Sciatic nerve (tissue), 2 donors: ENCODE measurements around the gene PBX2. TPM values are rescaled to one million over a fixed set of nuclear protein-coding genes. Genes with fewer than 3 reads are reported as not detected.

Experiments used
- ATAC-seq: fragments of 200-7000 bp; cut with Tn5 transposase; one replicate; pipeline ENCODE4 v1.9.1; 2020; ENCODE audit warnings: mild to moderate bottlenecking, moderate library complexity
- DNase-seq: peaks from one replicate; pipeline ENCODE4 v3.0.0-alpha.2; 2020; ENCODE audit warnings: low spot score
- intact Hi-C: fragments of 100-400 bp; cut with DNase I; formaldehyde crosslinking; loops from one replicate; pipeline ENCODE4 v1.14.2; 2022
- total RNA-seq: library from RNA; stranded (reverse); fragmentation: NEBNext Ultra II Directional; extraction: Animal tissue kit (Norgen Biotek cat#: 25700); gene quantifications from one replicate; pipeline ENCODE4 v1.2.1, GENCODE V29; 2021
- donor health status: DM: no; HTN: no; CAD: no.
- donor health status: DM: no; HTN: no; CAD: no.

The PBX2 gene
- total RNA-seq, 1 donor from 2014 or later, result 97.7 TPM

DNA sequence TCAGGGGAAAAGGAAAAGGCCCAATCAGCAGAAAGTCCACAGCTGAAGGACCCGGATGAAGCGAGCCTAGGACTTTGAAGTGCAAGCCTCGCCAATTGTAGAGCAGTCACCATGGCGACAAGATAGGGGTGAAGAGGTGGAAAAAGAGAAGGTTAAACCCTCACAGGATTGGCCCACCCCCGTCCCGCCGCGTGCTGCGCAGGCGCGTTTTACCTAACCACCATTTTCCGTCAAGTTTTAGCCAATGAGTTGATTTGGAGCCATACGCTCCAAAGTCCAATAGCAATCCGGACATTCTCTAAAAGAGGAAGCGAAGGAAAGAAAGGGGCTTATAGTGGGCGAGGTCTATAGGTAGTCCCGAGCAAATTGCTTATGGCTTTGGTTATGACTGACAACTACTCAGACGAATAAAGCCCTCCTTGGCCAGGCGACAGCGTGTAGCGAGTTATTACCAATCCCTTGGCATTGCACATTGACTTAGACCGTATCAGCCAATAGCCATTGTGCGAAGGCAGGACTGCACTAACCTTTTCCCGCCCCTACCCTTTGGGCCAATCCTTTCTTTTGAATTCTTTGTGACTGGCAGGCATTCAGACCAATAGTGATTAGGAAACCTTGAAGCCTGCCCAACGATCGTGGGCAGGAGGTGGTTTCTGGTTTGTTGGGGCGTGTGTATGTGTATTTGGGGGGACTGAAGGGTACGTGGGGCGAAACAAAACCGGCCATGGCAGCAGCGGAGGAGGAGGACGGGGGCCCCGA, 12.0 kb downstream of the PBX2 start, which contains the start of gene RNF5:
Gene RNF5, plus strand, starts transcription at position 618 of the 759 bp plus-strand sequence. Its CDS starts 107 bp downstream, at position 725.
- ATAC-seq (peak; percentile 90), DNase-seq (peak; percentile 97)
- intact Hi-C loops, result no loop called here

DNA sequence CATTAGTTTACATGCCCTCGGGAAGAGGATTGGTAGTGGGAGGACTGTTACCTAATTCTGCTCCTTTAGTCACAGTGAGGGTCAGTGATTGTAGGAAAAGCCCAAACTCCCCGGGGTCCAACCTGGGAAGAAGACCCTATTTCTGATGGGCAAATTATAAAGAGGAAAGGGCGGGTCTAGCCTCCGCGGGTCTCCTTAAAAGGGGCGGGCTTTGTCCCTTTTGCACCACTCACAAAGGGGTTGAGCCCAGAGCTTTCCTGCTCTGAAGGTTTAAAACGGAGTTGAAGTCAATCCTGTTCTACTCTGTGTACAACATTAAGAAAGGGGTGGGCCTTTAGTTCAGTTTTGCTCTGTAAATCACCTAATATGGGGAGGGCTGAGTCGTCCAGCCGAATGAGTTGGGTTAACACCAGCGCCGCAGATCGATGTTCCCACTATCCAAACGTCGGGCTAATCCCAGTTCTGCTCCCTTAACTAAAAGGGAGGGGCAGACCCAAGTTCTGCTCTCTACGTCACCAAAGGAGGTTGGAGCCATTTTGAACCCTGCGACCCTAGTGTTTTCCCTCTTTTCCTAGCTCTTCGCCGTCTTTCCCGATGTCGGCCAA, 12.7 kb downstream of the PBX2 start:
- intact Hi-C loops, result no loop called here
- peak; percentile 33 for ATAC-seq
- DNase-seq, result no peak

DNA sequence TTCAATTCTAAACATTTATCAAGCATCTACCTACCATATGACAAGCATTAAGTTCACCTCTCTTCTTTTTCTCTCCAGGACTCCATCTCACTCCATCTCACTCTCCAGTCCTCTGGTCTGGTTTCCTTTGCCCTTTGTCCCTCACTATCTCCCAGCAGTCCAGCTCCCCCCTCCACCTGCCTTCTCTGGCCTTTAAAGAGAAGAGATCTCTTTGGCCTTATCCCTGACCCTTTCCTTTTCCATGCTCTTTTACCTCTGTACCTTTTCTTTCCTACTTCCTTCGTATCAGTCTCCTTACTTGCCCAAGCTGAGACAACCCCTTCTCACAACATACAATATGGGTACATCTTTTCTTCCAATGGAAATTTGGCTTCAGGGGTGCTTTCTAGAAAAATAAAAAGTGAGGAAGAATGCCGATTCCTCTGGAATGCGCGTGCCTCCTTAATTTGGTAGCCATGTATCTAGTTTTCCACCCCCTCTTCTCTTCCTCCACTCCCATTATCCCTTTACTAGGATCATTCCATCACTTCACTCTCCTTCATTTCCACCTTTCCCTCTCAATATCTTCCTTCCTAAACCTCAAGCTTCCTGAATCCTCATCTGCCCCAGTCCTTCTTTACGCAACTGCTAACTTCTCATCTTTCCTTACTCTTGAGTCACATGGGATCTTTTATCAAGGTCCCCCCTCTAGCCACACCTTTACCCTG, 13.4 kb downstream of the PBX2 start:
- ATAC-seq (peak; percentile 1), DNase-seq (no peak)
- intact Hi-C loops, result no loop called here

DNA sequence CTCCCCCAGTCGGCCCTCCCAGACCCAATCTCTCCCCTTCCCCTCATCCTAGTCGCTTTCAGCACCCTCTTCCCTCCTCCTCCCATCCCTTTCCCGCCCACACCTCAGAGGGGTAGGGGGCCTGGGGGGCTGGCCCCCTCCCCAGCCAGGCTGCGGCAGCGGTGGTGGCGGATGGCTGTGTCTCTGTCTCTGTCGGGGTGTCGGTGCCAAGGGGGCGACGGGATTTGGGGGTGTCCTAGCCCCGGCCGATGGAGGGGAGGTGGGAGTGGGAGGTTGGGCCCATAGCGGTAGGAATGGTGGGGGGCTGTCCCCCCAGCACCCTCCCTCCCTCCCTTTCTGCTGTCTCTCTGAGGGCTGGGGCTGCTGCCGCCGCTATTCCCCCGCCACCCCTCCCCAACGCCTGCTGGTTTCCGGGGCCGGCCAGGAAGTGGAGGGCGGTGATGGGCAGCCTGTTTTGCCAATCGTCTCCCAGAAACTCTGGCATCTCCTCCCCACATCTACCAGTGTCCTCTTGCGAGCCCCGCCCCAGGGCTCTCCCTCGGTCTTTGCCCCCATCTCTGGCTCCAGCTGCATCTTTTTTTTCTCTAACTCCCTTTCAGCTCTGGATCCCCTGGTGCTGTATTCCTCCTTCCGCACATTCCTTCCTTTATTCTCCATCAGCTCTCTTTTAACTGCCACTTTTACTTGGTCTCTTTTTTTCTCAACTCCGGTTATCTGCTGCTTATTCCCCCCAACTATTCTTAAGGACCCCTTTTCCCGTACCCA, 14.1 kb downstream of the PBX2 start, which contains the start of gene AGPAT1:
Gene AGPAT1, minus strand, starts transcription at position 374 of the 765 bp plus-strand sequence. CDS start 4,588 bp downstream, outside the sequence.
- ATAC-seq (peak; percentile 80), DNase-seq (peak; percentile 98)
- intact Hi-C loops, result no loop called here

DNA sequence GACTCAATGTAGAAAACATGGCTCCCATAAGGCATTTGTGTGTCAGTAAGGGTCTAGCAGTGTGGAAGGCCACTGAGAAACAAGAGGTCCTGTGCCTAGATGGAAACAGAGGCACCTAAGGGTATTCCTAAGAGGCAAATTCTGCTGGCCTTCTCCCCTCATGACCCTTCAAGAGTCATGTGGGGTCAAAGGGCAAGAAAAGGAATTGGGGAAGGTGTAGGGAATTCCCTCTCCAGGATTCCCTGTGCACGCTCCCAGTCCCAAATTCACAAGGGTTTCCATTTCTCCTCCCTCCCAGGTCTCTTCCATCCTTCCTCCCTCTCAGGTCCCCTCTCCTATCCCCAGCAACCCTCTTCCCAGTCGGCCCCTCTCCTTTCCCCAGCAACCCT, 14.7 kb downstream of the PBX2 start:
- DNase-seq (no peak), ATAC-seq (no peak)
- intact Hi-C loops, result no loop called here

DNA sequence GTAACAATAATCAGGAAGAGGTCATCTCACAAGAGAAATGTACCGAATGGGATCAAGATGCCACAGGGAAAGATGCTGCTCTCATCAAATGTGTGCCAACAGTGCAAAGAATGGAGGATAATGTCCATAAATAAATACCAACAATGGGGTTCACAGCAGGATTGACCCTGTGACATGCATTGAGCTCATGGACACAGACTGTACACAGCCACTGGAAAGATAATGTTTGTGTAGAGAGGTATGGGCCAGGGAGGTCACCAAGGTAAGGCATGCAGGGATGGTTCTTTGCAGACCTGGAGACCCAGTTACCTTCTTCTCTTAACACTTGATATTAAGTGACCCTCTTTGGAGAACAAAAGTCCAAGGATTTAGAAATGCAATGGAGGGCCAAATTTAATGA, 15.6 kb downstream of the PBX2 start:
- intact Hi-C loops, result no loop called here
- no peak for DNase-seq
- ATAC-seq, result no peak

DNA sequence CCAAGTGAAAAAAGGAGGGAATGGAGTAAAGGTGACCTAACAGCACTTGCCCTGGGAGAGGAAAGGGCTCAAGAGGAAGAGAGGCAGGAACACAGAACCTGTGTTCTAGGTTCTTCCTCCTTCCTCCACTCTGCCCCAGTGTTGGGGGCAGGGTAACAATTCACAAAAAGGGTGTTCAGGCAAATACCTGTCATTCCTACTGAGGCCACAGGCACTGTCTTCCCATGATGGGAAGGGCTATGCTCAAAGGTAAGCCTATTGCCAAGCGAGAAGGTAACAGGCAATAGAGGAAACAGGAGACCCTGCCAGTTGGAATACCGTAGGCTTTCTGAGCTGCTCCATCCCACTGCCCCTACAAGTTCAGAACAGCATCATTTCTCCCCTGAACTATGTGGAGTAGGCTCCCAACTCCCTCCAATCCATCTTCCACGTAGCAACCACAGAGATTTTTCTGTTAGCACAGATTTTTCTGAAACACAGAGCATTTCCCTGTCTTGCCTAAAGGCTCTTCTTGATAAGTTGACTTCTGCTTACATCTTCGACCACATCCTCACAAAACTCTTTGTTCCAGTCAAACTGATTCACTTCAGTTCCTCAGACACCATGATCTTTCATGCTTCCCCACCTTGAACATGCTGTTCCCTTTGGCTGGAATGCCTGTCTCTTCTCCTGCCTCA, 16.8 kb downstream of the PBX2 start:
- no peak for ATAC-seq
- intact Hi-C loops, result no loop called here
- DNase-seq, result no peak

GRCh38 chr6:32171234-32171633, 18.8 kb downstream of the PBX2 start:
- ATAC-seq (no peak), DNase-seq (no peak)
- intact Hi-C loops, result no loop called here

DNA sequence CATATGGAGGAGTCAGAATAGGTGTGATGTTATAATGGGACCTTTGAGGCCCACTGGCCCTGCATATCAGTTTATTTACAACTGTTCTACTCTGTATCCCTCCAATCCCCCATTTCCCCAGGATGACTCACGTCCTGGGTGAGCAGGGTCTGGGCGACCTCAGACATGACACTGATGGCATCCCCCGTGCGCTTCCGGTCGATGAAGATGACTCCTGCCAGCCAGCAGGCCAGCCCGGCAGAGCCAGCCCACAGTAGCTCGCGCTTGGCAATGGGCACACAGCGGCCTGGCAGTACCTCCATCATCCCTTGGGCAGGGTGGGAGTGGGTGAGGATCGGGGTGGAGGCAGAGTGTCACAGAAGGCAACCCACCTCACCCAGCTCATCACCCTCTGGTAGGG, 19.7 kb downstream of the PBX2 start:
- DNase-seq (no peak), ATAC-seq (no peak)
- intact Hi-C loops, result no loop called here

DNA sequence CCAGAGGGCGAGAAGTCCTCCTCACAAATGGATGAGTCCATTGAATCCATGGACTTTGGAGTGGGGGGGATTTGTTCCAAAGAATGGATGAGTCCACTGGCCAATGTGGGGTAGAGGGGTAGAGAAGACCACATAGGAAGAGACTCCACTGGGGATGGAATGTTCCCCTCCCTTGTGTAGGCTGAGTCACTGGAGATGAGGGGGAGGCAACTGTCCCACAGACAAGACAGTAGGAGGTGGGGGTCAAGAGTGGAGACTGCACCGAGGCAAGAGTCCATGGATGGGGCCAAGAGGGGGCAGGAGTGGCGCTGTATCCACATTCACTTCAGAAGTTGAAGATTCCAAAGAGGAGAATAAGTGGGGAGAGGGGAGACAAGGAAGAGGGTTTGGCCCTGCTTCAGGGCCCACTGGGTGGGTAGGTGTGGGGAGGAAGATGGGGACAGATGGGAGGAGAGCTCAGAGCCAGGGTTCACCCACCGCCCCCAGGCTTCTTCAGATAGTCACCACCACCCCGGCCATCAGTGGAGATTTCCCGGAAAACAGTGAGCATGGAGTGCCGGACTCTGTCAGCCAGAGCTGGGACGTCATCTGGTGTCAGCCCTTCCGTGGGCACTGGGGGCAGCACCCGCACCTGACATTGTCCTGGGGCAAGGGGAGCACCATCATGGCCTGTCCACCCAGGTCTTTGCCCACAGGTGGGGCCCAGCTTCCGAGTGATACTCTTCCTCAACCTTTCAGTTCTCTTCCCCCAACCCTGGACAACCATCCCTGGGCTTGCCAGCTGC, 21.0 kb downstream of the PBX2 start:
- no peak for DNase-seq
- intact Hi-C loops, result no loop called here
- ATAC-seq, result no peak

DNA sequence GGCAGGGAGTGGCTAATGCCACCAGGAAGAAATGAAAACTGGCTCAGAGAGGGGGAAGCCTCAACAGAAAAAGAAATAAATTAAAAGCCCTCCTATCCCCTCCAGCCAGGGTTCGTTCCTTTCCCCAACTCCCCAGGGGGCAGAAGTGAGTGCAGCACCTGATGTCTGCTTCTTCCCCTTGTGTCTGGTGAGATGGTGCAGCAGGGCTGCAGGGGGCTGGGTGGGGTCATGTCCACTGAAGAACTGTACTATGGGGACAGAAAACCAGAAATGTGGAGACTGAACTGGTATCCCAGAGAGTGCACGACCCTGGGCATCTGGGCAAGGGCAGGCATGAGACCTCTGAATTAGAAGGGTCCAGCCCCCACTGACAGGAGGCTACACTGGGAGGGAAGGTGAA, 21.7 kb downstream of the PBX2 start:
- intact Hi-C loops, result no loop called here
- no peak for ATAC-seq
- no peak for DNase-seq

DNA sequence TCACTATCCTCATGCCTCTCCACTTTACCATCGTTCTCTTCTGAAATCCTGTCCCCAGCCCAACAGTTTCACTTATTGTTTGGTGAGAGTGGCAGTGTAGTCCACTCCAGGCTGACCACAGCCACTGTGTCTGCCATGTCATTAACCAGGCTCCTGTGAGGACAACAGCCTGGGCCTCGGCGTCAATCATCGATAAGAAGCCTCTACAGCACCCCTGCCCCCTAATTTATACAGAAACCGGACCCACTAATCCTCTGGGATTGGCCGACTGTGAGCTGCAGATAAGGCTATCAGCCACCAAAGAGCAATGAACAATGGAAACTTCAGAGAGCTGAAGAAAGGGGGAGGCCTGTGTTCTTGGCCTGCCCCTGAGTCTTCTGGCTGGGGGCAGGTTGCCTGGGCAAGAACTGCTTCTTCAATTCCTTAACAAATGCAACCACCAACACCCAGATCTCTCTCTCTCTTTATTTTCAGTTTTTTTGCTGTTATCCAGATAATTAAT, 22.2 kb downstream of the PBX2 start:
- DNase-seq (no peak), ATAC-seq (no peak)
- intact Hi-C loops, result no loop called here

DNA sequence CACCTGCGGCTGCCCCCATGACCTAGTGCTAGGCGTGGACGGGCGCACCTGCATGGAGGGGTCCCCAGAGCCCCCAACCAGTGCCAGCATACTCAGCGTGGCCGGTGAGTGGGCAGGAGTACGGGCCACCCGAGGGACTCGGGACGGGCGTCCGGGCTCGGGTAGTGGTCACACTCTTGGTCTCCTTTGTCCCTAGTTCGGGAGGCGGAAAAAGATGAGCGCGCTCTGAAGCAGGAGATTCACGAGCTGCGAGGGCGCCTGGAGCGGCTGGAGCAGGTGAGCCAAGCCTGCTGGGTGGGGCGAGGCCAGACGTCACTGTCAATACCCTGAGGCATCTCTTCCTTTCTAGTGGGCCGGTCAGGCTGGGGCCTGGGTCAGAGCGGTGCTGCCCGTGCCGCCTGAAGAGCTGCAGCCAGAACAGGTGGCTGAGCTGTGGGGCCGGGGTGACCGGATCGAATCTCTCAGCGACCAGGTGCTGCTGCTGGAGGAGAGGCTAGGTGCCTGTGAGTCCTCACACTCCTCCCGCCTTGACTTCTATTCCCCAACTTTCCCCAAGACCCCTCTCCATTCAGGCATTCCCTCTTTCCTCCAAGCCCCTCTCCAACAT, 22.7 kb downstream of the PBX2 start:
- ATAC-seq, result no peak
- intact Hi-C loops, result no loop called here
- DNase-seq, result no peak

- ATAC-seq (no peak), DNase-seq (no peak)
- intact Hi-C loops, result no loop called here
Observed at GRCh38 chr6:32166411-32167061, 23.5 kb downstream of the PBX2 start.

DNA sequence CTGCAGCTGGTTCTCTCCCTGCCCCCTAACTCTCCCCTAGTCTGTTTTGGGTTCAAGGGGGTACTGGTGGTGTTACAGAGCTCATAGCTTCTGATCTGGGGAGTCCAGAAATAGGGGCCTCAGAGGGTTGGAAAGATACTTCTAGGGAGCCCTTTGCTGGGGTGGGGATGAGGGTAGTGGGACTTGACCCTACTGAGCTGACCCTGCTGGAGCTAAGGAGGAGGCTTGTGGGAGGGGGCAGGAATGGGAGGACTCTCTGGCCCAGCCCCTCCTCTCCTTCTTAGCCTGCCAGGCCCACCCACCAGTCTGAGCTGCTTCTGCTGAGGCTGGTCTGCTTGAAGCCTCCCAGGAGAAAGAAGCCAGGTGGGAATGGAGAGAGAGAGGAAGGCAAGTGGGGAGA, 25.7 kb downstream of the PBX2 start, which contains the start of gene EGFL8:
Gene EGFL8, plus strand, starts transcription at position 301 of the 400 bp plus-strand sequence. CDS start 1,571 bp downstream, outside the sequence.
- intact Hi-C loops, result no loop called here
- ATAC-seq, result peak; percentile 38
- DNase-seq, result no peak

DNA sequence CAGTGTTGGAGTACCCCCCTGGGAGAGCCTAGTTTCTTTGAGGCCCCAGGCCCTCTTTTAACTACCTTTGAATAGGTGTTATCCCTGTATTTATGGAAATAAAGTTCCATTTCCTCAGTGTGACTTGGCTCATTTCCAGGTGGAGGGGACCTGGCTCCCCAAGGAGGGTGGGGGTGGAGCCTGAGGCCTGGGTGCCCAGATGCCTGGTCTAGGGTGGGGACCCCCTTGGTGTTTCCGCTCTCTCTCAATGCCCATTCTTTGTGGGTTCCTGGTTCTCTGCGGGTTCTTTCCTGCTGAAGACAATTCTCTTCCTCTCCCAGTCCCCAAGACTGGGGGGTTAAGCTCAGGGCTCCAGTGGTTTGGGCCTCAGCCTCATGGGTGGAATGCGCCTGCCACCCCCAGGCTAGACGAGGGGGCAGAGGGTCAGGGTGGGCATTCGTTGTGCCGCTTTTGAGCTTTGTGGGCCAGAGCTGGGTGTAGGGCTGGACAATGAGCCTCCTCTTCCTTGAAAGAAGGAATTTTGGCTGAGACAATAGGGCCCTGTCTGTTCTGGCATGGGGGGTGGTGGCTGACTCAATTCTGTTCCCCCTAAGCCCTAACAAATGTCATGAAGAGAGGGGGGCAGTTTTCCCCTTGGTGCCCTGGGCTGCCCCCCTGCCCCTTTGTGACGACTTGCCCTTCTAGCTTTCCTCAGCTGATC, 26.3 kb downstream of the PBX2 start:
- intact Hi-C loops, result no loop called here
- ATAC-seq, result peak; percentile 76
- peak; percentile 75 for DNase-seq
